Activated T-cell treated with anti-CD3 and anti-CD28 coated beads for 24 hours (primary cell): ENCODE results near the gene ZNRF4.
"Not testable (repeated sequence)": the region's sequence is repeated elsewhere in the genome, so short reads cannot be mapped to it uniquely, and the experiment has no call there.

Experiments used
- DNase-seq: peaks from one replicate; pipeline ENCODE4 v3.0.0-alpha.2; 2020; ENCODE audit warnings: low read depth

Gene ZNRF4

GRCh38 chr19:5455367-5456129, at the start of gene ZNRF4:
Gene ZNRF4 (plus strand): TSS chr19:5455417. CDS start chr19:5455492, 75 bp downstream.
- no peak for DNase-seq

- DNase-seq = not testable (repeated sequence)
These were observed 49.0 kb upstream of the ZNRF4 start for GRCh38 chr19:5406198-5406597.

GRCh38 chr19:5406816-5407215, 48.4 kb upstream of the ZNRF4 start:
- DNase-seq = no peak

- DNase-seq = no peak
These were observed 47.9 kb upstream of the ZNRF4 start for GRCh38 chr19:5407356-5407755.

GRCh38 chr19:5417495-5418436, 37.5 kb upstream of the ZNRF4 start:
- no peak for DNase-seq

GRCh38 chr19:5418677-5419076, 36.5 kb upstream of the ZNRF4 start:
- DNase-seq = no peak

- DNase-seq = no peak
These were observed 34.3 kb upstream of the ZNRF4 start for GRCh38 chr19:5420953-5421352.

- no peak for DNase-seq
These were observed 31.6 kb upstream of the ZNRF4 start for GRCh38 chr19:5423567-5424125.

- DNase-seq = no peak
These were observed 30.8 kb upstream of the ZNRF4 start for GRCh38 chr19:5424192-5424973.

- DNase-seq = no peak
These were observed 30.0 kb upstream of the ZNRF4 start for GRCh38 chr19:5425260-5425659.

- DNase-seq = no peak
These were observed 25.0 kb upstream of the ZNRF4 start for GRCh38 chr19:5430237-5430636.

- no peak for DNase-seq
These were observed 22.5 kb upstream of the ZNRF4 start for GRCh38 chr19:5432687-5433086.

- no peak for DNase-seq
These were observed 20.8 kb upstream of the ZNRF4 start for GRCh38 chr19:5434351-5434917.

GRCh38 chr19:5434970-5435641, 20.1 kb upstream of the ZNRF4 start:
- peak; percentile 54 for DNase-seq

GRCh38 chr19:5435642-5436017, 19.6 kb upstream of the ZNRF4 start:
- DNase-seq = no peak

GRCh38 chr19:5436106-5436947, 18.9 kb upstream of the ZNRF4 start:
- DNase-seq = no peak

GRCh38 chr19:5436948-5437306, 18.3 kb upstream of the ZNRF4 start:
- DNase-seq = no peak

GRCh38 chr19:5438756-5439155, 16.5 kb upstream of the ZNRF4 start:
- not testable (repeated sequence) for DNase-seq

- DNase-seq = no peak
These were observed 15.8 kb upstream of the ZNRF4 start for GRCh38 chr19:5439452-5439851.

- no peak for DNase-seq
These were observed 14.9 kb upstream of the ZNRF4 start for GRCh38 chr19:5440299-5440698.
